ENCODE results near the gene GPR101. TPM values are rescaled to one million over a fixed set of nuclear protein-coding genes. Genes with fewer than 3 reads are reported as not detected.

GPR101 gene
- total and polyA plus RNA-seq, 9 of the 15 experiments (the other 6 are each of a cell fraction or from before 2014, with no cell fraction given) = not detected

DNA sequence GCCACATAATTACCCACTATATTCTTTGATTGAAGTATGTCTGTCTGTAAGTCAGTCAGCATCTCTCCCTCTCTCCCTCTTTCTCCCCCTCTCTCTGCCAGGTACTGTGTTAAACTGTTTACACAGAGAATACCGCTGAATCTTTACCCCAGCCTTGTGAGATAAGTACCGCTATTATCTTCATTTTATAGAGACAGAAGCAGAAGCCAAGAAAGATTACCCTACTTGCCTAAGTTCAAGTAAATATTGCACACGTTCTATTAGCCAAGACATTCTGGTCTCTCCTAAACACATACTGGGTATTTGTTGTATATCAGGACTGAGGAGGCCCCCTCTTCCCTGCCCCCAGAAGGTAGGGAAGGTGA is 695 bp upstream of the GPR101 start:
- CTCF ChIA-PET (ENCODE audit: low intra/inter-chr PET ratio) = no interaction called here
- peaks cover 15 to 51% of the 10 kb centered on the region in 2 experiments; a peak in 4 of 5 replicates for H3K27me3 ChIP-seq (ENCODE audit: control insufficient read depth in 2 of 2, insufficient read depth in 2 of 2, low read length in 2 of 2)
- in situ Hi-C loops (cut with MboI) = no loop called here

More for the DNA sequence above, 695 bp upstream of the GPR101 start:
- Histone ChIP-seq H2AFZ (ENCODE audit: low read depth, low read length) (no peak overlapping the region), H3K27ac (ENCODE audit: extremely low read depth, low read depth, low read length) (no peak overlapping the region), H3K4me2 (ENCODE audit: insufficient read depth, low read length) (no peak overlapping the region), H3K4me3 (no peak overlapping the region), H4K20me1 (replicated peaks; ENCODE audit: control insufficient read depth, insufficient read depth, low read length) (no peaks in the 10 kb centered on the region), H3K4me1 (replicated peaks in 1 of 2; ENCODE audit: control insufficient read depth in 2 of 2, insufficient read depth in 2 of 2, low read length in 2 of 2) (peaks cover 0 to 19% of the 10 kb centered on the region in 2 experiments; a peak in 3 of 5 replicates), H3K9me1 (ENCODE audit: control insufficient read depth, insufficient read depth, low read length) (no peaks in the 10 kb centered on the region), H3K9ac (ENCODE audit: insufficient read depth in 1 of 2, low read depth in 2 of 2, low read length in 2 of 2) (no peak overlapping the region), H3K9me3 (replicated peaks; ENCODE audit: control insufficient read depth, insufficient read depth, low read depth, low read length) (no peaks in the 10 kb centered on the region), H3K36me3 (ENCODE audit: control insufficient read depth, insufficient read depth, low read length) (no peaks in the 10 kb centered on the region), H3K79me2 (ENCODE audit: control insufficient read depth, insufficient read depth, low read length) (no peaks in the 10 kb centered on the region)
- no TSS peak for BruUV-seq (replicated peaks)
- POLR2A ChIA-PET = no interaction called here
- ATAC-seq (no peak), FAIRE-seq (no peak), DNase-seq (ENCODE audit: extremely low read depth in 1 of 4, low spot score in 3 of 4) (no peak)
- 0% methylated on average over 3 of the region's 3 CpGs for WGBS (ENCODE audit: insufficient coverage, low coverage, missing lambda C conversion rate)
- intact Hi-C loops (cut with micrococcal nuclease) = no loop called here
- TF ChIP-seq ATF7 (IDR thresholded peaks at IDR 0.05) = no peak
- TF ChIP-seq PTBP1 (IDR thresholded peaks at IDR 0.05; ENCODE audit: low read depth, low read length) = no peak
- TF ChIP-seq, protein P1, sequence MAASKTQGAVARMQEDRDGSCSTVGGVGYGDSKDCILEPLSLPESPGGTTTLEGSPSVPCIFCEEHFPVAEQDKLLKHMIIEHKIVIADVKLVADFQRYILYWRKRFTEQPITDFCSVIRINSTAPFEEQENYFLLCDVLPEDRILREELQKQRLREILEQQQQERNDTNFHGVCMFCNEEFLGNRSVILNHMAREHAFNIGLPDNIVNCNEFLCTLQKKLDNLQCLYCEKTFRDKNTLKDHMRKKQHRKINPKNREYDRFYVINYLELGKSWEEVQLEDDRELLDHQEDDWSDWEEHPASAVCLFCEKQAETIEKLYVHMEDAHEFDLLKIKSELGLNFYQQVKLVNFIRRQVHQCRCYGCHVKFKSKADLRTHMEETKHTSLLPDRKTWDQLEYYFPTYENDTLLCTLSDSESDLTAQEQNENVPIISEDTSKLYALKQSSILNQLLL (CRISPR knock-in tag; IDR thresholded peaks at IDR 0.05; ENCODE audit: borderline replicate concordance) = no peak
- TF ChIP-seq, protein P2, sequence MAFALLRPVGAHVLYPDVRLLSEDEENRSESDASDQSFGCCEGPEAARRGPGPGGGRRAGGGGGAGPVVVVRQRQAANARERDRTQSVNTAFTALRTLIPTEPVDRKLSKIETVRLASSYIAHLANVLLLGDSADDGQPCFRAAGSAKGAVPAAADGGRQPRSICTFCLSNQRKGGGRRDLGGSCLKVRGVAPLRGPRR (CRISPR knock-in tag; IDR thresholded peaks at IDR 0.05) = no peak
- 0 out of 2 replicates have a peak, but pooled peaks have one; percentile 8 for TF ChIP-seq TAL1 (IDR thresholded peaks at IDR 0.05)
